ENCODE measurements around the gene USH2A.

GRCh38 chr1:216462066-216462775, 39.0 kb upstream of the USH2A start:
- TF ChIP-seq CTCF (IDR thresholded peaks at IDR 0.05) = no peak
- no peak for TF ChIP-seq POLR2A (IDR thresholded peaks at IDR 0.05)
- TF ChIP-seq EP300 (IDR thresholded peaks at IDR 0.05) = no peak
- TF ChIP-seq POLR2AphosphoS5 (IDR thresholded peaks at IDR 0.05) = no peak
